Activated CD4-positive, alpha-beta T cell treated with anti-CD3 and anti-CD28 coated beads for 36 hours (primary cell): ENCODE results near the gene ZFAND2B. TPM values are rescaled to one million over a fixed set of nuclear protein-coding genes. Genes with fewer than 3 reads are reported as not detected.
"Not testable (repeated sequence)": the region's sequence is repeated elsewhere in the genome, so short reads cannot be mapped to it uniquely, and the experiment has no call there.

Experiments used
- ATAC-seq: fragments of 200-7000 bp; cut with Tn5 transposase; one replicate; pipeline ENCODE4 v1.10.0; 2021; ENCODE audit warnings: mild to moderate bottlenecking, moderate library complexity
- CTCF ChIA-PET: fragments of 350-600 bp; sonication (Branson Sonifier 250); formaldehyde crosslinking; loops from one replicate; lab custom pipeline; 2021; ENCODE audit warnings: antibody characterized with exemption; lab: Charles Lee
- POLR2A ChIA-PET: fragments of 350-600 bp; sonication (Branson Sonifier 250); formaldehyde crosslinking; loops from one replicate; lab custom pipeline; 2021; ENCODE audit warnings: antibody characterized with exemption, inconsistent platforms; lab: Charles Lee
- DNase-seq: peaks from one replicate; pipeline ENCODE4 v3.0.0-alpha.2; 2020
- H3K27ac Mint-ChIP-seq: one replicate; pipeline ENCODE4 v1.8.0; 2021; ENCODE audit warnings: mixed read lengths
- H3K27me3 Mint-ChIP-seq: one replicate; pipeline ENCODE4 v1.8.0; 2021; ENCODE audit warnings: mixed read lengths
- H3K36me3 Mint-ChIP-seq: one replicate; pipeline ENCODE4 v1.8.0; 2021; ENCODE audit warnings: low read depth, mixed read lengths
- H3K4me1 Mint-ChIP-seq: one replicate; pipeline ENCODE4 v1.8.0; 2021; ENCODE audit warnings: mixed read lengths
- H3K4me3 Mint-ChIP-seq: one replicate; pipeline ENCODE4 v1.8.0; 2021; ENCODE audit warnings: mild to moderate bottlenecking, moderate library complexity, mixed read lengths
- H3K9me3 Mint-ChIP-seq: one replicate; pipeline ENCODE4 v1.8.0; 2021; ENCODE audit warnings: low read depth, mixed read lengths
- intact Hi-C, 2 experiments: fragments of 100-400 bp; cut with DNase I in 1 of 2; cut with micrococcal nuclease in 1 of 2; formaldehyde crosslinking; loops; one replicate each; pipeline versions ENCODE4 v1.14.2 to v1.15.1; 2022 to 2024; cut with DNase I, micrococcal nuclease
- total RNA-seq, 2 experiments: library from RNA; stranded (reverse); gene quantifications; one replicate each; pipeline ENCODE4 v1.2.3, GENCODE V29; 2021

ZFAND2B gene
- total RNA-seq, 2 experiments from 2014 or later: 21.5 to 27.6 TPM

DNA sequence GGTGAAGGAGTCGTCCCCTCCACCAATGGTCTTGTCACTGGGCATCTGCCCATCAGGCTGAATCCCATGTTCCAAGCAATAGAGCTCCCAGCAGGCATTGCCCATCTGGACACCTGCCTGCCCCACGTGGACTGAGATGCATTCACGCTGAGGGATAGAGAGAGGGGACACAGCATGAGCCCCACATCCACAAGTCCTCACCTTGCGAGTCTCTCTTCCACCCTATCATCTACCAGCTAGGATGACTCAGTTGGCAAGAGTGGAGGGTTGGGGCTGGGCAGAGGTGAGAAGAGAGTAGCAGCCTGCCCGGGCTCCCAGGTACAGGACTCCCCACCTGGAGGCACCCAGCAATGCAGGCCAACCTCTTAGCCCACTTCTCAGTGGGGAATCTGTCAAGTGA lies 45.5 kb downstream of the ZFAND2B start:
- POLR2A ChIA-PET: interaction anchor here (0.8 to 4.5 kb wide), 5 partner anchors 22 to 75 kb away, joined by 3 to 24 read pairs (median 4); partner anchors contain the start of genes ABCB6, ANKZF1, ATG9A and CNPPD1
- Mint-ChIP-seq H3K27me3 (no peaks in the 10 kb centered on the region), H3K4me1 (peaks cover 71% of the 10 kb centered on the region), H3K4me3 (peak overlapping the region; percentile 89), H3K36me3 (peaks cover 53% of the 10 kb centered on the region), H3K9me3 (no peaks in the 10 kb centered on the region), H3K27ac (peak overlapping the region; percentile 93)
- ATAC-seq: no peak
- DNase-seq: peak; percentile 59
- intact Hi-C loops: loop anchor here (2.0 to 10.0 kb wide), 4 partner anchors 43 to 345 kb away; partner anchors contain the start of genes CHPF (in 1 of the 2), STK11IP (in 1 of the 2), TMEM198 (in 1 of the 2) and ZFAND2B (in 1 of the 2)
- CTCF ChIA-PET: interaction anchor here (0.8 to 6.2 kb wide), 11 partner anchors 12 to 354 kb away, joined by 3 to 68 read pairs (median 3); partner anchors contain the start of genes ANKZF1, ATG9A, DNAJB2 and NHEJ1

DNA sequence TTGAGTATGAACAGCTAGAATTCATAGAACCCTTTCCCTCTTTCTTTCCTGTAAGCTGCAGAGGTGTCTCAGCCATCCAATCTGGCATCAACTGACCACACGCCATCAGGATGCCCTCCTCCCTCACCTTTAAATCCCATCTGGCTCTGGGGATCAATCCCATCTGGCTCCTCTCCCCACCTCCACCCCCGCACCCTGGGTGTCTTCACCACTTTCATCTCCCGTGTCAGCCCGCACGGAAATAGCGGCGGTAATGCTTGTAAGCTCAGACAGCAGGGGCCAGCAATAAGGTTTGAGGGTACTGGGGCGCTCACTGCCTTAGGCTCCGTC lies 46.0 kb downstream of the ZFAND2B start:
- ATAC-seq: no peak
- Mint-ChIP-seq H3K36me3 (peaks cover 49% of the 10 kb centered on the region), H3K4me1 (peaks cover 66% of the 10 kb centered on the region), H3K4me3 (peak overlapping the region; percentile 89), H3K27me3 (no peaks in the 10 kb centered on the region), H3K9me3 (no peaks in the 10 kb centered on the region), H3K27ac (peak overlapping the region; percentile 93)
- DNase-seq: no peak
- intact Hi-C loops: loop anchor here (2.0 to 10.0 kb wide), 4 partner anchors 42 to 345 kb away; partner anchors contain the start of genes CHPF (in 1 of the 2), STK11IP (in 1 of the 2), TMEM198 (in 1 of the 2) and ZFAND2B (in 1 of the 2)
- POLR2A ChIA-PET: interaction anchor here (0.6 to 4.5 kb wide), 8 partner anchors 8 to 76 kb away, joined by 3 to 33 read pairs (median 4); partner anchors contain the start of genes ANKZF1, ATG9A, CNPPD1 and DNAJB2
- CTCF ChIA-PET: interaction anchor here (1.0 to 6.2 kb wide), 9 partner anchors 13 to 94 kb away, joined by 3 to 68 read pairs (median 3); partner anchors contain the start of genes ANKZF1, ATG9A, DNAJB2 and NHEJ1

DNA sequence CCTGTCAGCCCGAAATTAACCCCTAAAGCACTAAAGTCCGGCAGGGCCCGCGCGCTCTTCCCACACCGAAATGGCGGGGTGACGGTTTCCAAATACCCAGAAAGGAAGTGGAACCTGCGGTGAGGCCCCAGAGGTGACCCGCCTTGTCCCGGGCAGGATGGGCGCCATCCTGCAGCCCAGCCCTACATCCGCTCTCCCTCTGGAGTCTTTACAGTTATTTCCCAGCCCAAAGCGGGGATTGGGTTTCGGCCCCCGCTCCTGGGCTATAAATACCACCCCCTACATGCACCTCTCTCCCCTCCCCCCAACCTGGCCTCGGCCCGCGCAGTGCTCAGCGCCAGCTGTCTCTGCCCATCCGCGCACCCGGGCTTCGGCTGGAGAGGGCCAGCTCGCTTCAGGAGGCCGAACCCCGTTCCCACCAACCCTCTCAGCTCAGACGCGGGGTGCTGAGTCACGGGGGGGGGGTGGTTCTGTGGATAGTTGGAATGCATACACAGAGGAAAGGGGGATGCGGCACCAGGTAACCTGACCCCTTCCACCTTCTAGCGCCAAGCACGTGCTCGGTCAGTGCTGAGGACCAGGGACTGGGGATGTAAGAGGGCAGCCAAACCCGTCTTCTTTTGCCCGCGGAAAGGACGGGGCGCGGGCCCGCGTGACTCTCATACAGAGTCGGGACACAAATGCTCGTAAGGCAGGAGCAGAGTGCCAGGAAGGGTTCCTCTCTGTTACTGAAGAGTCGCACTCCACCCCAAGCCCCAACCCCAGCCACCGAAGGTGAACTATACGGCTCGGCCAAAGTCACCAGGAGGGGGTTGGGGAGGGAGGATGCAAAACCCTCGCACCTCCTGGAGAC lies 46.5 kb downstream of the ZFAND2B start, which contains the start of gene TUBA4B:
TSS of gene TUBA4B (plus strand) at position 344 of the 853 bp plus-strand sequence. CDS start at position 509, 165 bp downstream.
- peaks cover 46% of the 10 kb centered on the region for H3K36me3 Mint-ChIP-seq
- peaks cover 62% of the 10 kb centered on the region for H3K4me1 Mint-ChIP-seq
- ATAC-seq (peak; percentile 10), DNase-seq (peak; percentile 75)
- peak within 1 kb of the TSS; percentile 93 for H3K27ac Mint-ChIP-seq
- H3K4me3 Mint-ChIP-seq: peak within 1 kb of the TSS; percentile 89
- no peaks in the 10 kb centered on the region for H3K27me3 Mint-ChIP-seq
- intact Hi-C loops: loop anchor here (1.0 to 10.0 kb wide), 12 partner anchors 24 to 344 kb away; partner anchors contain the start of genes DNAJB2 (in 2 of the 2), NHEJ1 (in 2 of the 2), ZFAND2B (in 2 of the 2) and ANKZF1 (in 1 of the 2)
- no peaks in the 10 kb centered on the region for H3K9me3 Mint-ChIP-seq
- CTCF ChIA-PET: interaction anchor here (0.5 to 6.2 kb wide), 10 partner anchors 8 to 95 kb away, joined by 3 to 68 read pairs (median 4); partner anchors contain the start of genes ANKZF1, ATG9A, DNAJB2 and GLB1L
- POLR2A ChIA-PET: interaction anchor here (0.5 to 4.5 kb wide), 15 partner anchors 8 to 258 kb away, joined by 3 to 33 read pairs (median 4); partner anchors contain the start of genes ANKZF1, ATG9A, CNPPD1 and DNAJB2

DNA sequence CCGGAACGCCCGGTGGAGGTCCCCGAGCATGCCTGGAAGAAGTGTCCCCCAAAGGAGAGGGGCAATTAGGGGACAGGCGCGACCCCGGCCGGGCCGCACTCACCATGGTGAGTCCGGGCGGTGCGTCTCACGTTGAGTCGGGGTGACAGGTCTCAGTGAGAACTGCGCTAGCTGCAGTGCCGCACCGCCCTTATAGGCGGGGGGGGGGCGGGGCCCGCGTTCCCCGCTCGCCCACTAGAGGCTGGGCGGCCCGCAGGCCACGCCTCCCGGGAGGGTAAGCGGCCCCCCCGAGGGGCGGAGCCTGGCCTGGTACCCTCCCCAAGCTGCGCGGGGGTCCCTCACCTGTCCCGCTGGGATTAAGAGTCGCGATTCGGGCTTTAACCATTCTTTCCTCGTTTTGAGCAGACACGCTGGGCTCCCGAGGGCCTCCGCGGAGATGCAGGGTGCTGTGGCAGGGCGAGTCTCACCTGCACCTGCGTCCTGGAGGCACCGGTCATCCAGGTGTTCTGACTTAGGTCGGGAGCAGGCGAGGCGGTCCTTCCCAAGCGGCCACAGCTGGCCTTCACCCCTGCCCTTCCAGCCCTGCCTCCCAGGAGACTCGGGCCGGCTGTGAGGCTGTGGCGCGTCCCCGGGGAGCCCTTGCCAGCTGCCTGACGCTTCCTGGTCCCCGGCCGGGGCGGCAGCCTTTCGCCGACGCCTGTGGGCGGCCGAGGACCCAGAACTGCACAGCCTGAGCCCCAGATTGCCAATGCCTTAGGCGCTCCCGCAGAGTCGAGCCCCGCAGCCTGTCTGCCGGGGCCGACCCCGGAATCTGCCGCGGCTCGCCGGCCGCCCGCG lies 47.4 kb downstream of the ZFAND2B start, which contains the start of gene TUBA4A:
TSS of gene TUBA4A (minus strand) at position 166 of the 837 bp plus-strand sequence. CDS start at position 106, 60 bp downstream.
- Mint-ChIP-seq H3K4me1 (peaks cover 54% of the 10 kb centered on the region), H3K27ac (peak within 1 kb of the TSS; percentile 93), H3K9me3 (no peaks in the 10 kb centered on the region), H3K4me3 (peak within 1 kb of the TSS; percentile 89), H3K27me3 (no peaks in the 10 kb centered on the region), H3K36me3 (peaks cover 39% of the 10 kb centered on the region)
- DNase-seq (peak; percentile 94), ATAC-seq (peak; percentile 63)
- CTCF ChIA-PET: interaction anchor here (0.5 to 6.2 kb wide), 13 partner anchors 9 to 133 kb away, joined by 3 to 68 read pairs (median 7); partner anchors contain the start of genes ANKZF1, ATG9A, CNPPD1 and DNAJB2
- POLR2A ChIA-PET: interaction anchor here (0.5 to 4.5 kb wide), 13 partner anchors 9 to 258 kb away, joined by 3 to 33 read pairs (median 5); partner anchors contain the start of genes ANKZF1, ATG9A, CNPPD1 and DNAJB2
- intact Hi-C loops: loop anchor here (1.0 to 10.0 kb wide), 14 partner anchors 9 to 686 kb away; partner anchors contain the start of genes ANKZF1 (in 2 of the 2), ATG9A (in 2 of the 2), DNAJB2 (in 2 of the 2) and NHEJ1 (in 2 of the 2)

DNA sequence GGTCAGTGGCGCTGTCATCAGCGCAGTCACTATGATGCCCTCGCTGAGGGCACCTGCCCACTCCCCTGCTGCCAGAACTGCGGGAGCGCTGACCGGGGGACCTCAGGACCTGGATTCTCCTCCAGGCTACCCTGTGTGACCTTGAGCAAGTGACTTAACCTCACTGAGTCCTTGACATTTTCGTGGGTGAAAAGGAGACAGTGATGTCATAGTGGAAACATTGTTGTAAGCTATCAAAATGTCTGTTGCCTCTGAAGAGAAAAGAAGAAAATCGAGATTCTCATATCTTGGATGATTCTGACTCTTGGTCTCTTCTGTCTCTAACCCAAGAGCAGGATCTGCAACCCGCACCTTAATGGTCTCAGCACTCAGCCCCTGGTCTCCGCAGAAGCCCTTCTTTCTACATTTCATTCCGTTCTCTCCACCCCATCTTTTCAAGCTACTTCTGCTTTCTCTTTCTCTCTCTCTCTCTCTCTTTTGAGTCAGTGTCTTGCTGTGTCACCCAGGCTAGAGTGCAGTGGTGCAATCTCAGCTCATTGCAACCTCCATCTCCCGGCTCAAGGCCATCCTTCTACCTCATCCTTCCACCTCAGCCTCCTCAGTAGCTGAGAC lies 48.1 kb downstream of the ZFAND2B start:
- peak; percentile 52 for ATAC-seq
- intact Hi-C loops: loop anchor here (1.0 to 10.0 kb wide), 6 partner anchors 9 to 686 kb away; partner anchors contain the start of genes ANKZF1 (in 1 of the 2), ATG9A (in 1 of the 2), CHPF (in 1 of the 2) and CNOT9 (in 1 of the 2)

DNA sequence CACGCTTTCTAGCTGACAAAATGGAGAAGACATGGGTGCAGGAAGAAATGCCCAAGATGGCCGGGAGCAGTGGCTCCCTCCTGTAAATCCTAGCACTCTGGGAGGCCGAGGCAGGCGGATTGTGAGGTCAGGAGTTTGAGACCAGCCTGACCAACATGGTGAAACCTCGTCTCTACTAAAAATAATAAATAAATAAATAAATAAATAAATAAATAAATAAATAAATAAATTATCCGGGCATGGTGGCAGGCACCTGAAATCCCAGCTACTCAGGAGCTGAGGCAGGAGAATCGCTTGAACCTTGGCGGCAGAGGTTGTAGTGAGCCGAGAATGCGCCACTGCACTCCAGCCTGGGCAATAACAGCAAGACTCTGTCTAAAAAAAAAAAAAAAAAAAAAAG lies 52.4 kb downstream of the ZFAND2B start:
- not testable (repeated sequence) for H3K27ac Mint-ChIP-seq, ATAC-seq, H3K36me3 Mint-ChIP-seq, H3K9me3 Mint-ChIP-seq, H3K27me3 Mint-ChIP-seq, DNase-seq, H3K4me3 Mint-ChIP-seq
- H3K4me1 Mint-ChIP-seq: peaks cover 16% of the 10 kb centered on the region
- intact Hi-C loops: loop anchor here in 1 of 2 experiments (10.0 kb wide), 1 partner anchor 286 kb away; the partner anchor contains the start of genes CHPF and TMEM198
- ChIA-PET POLR2A (interaction anchor here (0.6 kb wide), 1 partner anchor 86 kb away, joined by 4 read pairs; no protein-coding TSS in a partner anchor), CTCF (interaction anchor here (0.7 to 1.9 kb wide), 5 partner anchors 18 to 100 kb away, joined by 4 to 9 read pairs (median 6); no protein-coding TSS in a partner anchor)

More for the DNA sequence above, 48.1 kb downstream of the ZFAND2B start:
- H3K4me1 Mint-ChIP-seq: peaks cover 46% of the 10 kb centered on the region
- H3K27ac Mint-ChIP-seq: peak overlapping the region; percentile 90
- H3K4me3 Mint-ChIP-seq: peak overlapping the region; percentile 89
- CTCF ChIA-PET: interaction anchor here (0.5 to 6.2 kb wide), 14 partner anchors 10 to 294 kb away, joined by 3 to 68 read pairs (median 6); partner anchors contain the start of genes ANKZF1, ATG9A, CNPPD1 and CRYBA2
- peak; percentile 72 for DNase-seq
- no peaks in the 10 kb centered on the region for H3K9me3 Mint-ChIP-seq
- no peaks in the 10 kb centered on the region for H3K27me3 Mint-ChIP-seq
- H3K36me3 Mint-ChIP-seq: peaks cover 32% of the 10 kb centered on the region
- POLR2A ChIA-PET: interaction anchor here (0.6 to 4.5 kb wide), 11 partner anchors 9 to 1035 kb away, joined by 3 to 33 read pairs (median 5); partner anchors contain the start of genes ANKZF1, ATG9A, CNPPD1 and DNAJB2

Other genes with a start within 250 kb of the ZFAND2B start
- gene CDK5R2, start 247.1 kb upstream of the ZFAND2B start, total RNA-seq: not detected
- gene FEV, start 221.6 kb upstream of the ZFAND2B start, total RNA-seq: not detected
- not detected for gene CRYBA2, start 213.4 kb upstream of the ZFAND2B start, total RNA-seq
- not detected for gene CFAP65, start 165.3 kb upstream of the ZFAND2B start, total RNA-seq
- under 1 TPM in 1 of 2 experiments, not detected in 1; 0.12 TPM for gene IHH, start 145.9 kb upstream of the ZFAND2B start, total RNA-seq
- 10 to 100 TPM; 20.7 to 23.8 TPM for gene NHEJ1, start 46.0 kb upstream of the ZFAND2B start, total RNA-seq
- 1 to 10 TPM; 1.2 to 1.9 TPM for gene SLC23A3, start 36.8 kb upstream of the ZFAND2B start, total RNA-seq
- gene CNPPD1, start 29.9 kb upstream of the ZFAND2B start, total RNA-seq: 10 to 100 TPM; 38.7 to 41.4 TPM
- 10 to 100 TPM; 58.8 to 70.1 TPM for gene RETREG2, start 28.5 kb upstream of the ZFAND2B start, total RNA-seq
- gene ABCB6, start 12.2 kb downstream of the ZFAND2B start, total RNA-seq: 10 to 100 TPM; 18.2 to 21.9 TPM
- gene ATG9A, start 22.9 kb downstream of the ZFAND2B start, total RNA-seq: 10 to 100 TPM; 43.5 to 45.6 TPM
- gene ANKZF1, start 23.0 kb downstream of the ZFAND2B start, total RNA-seq: 100 to 1,000 TPM; 140 to 166 TPM
- 1 to 10 TPM; 2.7 to 4.2 TPM for gene GLB1L, start 38.7 kb downstream of the ZFAND2B start, total RNA-seq
- gene STK16, start 38.7 kb downstream of the ZFAND2B start, total RNA-seq: 10 to 100 TPM; 34.3 to 35.4 TPM
- not detected for gene TUBA4B, start 46.5 kb downstream of the ZFAND2B start, total RNA-seq
- gene TUBA4A, start 47.1 kb downstream of the ZFAND2B start, total RNA-seq: 100 to 1,000 TPM; 210 to 369 TPM
- 10 to 100 TPM; 51.8 to 62.8 TPM for gene DNAJB2, start 72.6 kb downstream of the ZFAND2B start, total RNA-seq
- under 1 TPM; 0.30 to 0.43 TPM for gene PTPRN, start 102.6 kb downstream of the ZFAND2B start, total RNA-seq
- gene RESP18, start 126.0 kb downstream of the ZFAND2B start, total RNA-seq: not detected
- gene DNPEP, start 181.1 kb downstream of the ZFAND2B start, total RNA-seq: 10 to 100 TPM; 81.0 to 93.1 TPM
- not detected for gene DES, start 211.6 kb downstream of the ZFAND2B start, total RNA-seq
- 1 to 10 TPM in 1 of 2 experiments, under 1 TPM in 1; 0.89 to 1.4 TPM for gene SPEG, start 228.1 kb downstream of the ZFAND2B start, total RNA-seq